ENCODE measurements around the gene CDAN1.
"Not testable (repeated sequence)": the region's sequence is repeated elsewhere in the genome, so short reads cannot be mapped to it uniquely, and the experiment has no call there.

CDAN1 gene, protein sequence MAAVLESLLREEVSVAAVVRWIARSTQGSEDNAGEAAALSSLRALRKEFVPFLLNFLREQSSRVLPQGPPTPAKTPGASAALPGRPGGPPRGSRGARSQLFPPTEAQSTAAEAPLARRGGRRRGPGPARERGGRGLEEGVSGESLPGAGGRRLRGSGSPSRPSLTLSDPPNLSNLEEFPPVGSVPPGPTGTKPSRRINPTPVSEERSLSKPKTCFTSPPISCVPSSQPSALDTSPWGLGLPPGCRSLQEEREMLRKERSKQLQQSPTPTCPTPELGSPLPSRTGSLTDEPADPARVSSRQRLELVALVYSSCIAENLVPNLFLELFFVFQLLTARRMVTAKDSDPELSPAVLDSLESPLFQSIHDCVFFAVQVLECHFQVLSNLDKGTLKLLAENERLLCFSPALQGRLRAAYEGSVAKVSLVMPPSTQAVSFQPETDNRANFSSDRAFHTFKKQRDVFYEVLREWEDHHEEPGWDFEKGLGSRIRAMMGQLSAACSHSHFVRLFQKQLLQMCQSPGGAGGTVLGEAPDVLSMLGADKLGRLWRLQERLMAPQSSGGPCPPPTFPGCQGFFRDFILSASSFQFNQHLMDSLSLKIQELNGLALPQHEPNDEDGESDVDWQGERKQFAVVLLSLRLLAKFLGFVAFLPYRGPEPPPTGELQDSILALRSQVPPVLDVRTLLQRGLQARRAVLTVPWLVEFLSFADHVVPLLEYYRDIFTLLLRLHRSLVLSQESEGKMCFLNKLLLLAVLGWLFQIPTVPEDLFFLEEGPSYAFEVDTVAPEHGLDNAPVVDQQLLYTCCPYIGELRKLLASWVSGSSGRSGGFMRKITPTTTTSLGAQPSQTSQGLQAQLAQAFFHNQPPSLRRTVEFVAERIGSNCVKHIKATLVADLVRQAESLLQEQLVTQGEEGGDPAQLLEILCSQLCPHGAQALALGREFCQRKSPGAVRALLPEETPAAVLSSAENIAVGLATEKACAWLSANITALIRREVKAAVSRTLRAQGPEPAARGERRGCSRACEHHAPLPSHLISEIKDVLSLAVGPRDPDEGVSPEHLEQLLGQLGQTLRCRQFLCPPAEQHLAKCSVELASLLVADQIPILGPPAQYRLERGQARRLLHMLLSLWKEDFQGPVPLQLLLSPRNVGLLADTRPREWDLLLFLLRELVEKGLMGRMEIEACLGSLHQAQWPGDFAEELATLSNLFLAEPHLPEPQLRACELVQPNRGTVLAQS

DNA sequence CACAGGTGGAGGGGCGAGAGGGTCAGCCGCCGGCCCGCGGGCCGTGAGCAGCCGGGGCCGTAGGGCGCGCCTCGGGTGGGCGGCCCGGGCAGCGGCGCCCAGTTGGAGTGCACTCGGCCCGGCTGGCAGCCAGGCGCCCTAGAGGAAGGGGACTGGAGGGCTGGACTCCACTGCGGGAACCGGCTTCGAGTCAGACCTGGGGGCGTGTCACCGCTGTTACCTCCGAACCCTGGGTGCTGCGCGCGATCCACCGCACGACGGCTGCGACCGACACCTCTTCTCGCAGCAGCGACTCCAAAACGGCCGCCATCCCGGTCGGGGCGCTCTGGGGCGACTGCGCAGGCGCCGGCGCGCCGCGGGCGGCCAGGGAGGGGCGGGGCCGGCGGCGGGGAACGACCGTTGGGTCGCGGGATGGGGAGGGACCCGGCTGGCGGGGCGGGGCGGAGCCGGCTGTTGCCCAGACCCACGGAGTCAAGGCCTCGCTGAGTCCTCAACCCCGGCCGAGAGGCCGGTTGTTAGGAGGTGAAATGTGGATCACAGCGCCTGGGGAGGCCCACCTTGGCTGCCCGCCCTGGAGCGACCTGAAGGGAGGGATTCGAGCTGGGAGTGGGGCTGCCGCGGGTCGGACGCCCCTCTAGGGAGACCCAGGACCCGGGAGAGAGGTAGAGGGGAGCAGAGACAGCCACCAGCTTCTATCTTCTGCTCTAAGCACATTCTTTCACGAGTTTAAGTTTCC, at the start of gene CDAN1:
Gene CDAN1 (minus strand): TSS at position 336 of the 736 bp plus-strand sequence. CDS start 26 bp downstream, at position 310.
- DNase-seq, result peak; percentile 93 to 95

DNA sequence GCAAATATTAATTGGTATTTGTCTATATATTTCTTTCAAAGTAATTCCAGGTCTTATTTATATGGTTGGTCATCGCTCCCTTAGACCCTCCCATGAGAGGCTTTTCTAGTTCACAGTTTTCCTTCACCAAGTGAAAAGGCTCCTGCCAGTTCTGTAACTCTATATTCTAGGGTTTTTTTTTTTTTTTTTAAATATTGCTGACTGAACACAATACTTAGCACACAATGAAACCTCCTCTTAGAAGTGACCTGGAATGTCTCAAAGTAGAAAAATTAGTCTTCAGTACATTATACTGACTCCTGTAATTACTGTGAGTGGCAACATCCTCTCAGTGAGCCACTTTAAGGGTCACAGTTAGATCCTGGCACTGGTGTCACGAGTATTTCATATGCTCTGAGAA, 48.6 kb upstream of the CDAN1 start:
- no peak for DNase-seq

DNA sequence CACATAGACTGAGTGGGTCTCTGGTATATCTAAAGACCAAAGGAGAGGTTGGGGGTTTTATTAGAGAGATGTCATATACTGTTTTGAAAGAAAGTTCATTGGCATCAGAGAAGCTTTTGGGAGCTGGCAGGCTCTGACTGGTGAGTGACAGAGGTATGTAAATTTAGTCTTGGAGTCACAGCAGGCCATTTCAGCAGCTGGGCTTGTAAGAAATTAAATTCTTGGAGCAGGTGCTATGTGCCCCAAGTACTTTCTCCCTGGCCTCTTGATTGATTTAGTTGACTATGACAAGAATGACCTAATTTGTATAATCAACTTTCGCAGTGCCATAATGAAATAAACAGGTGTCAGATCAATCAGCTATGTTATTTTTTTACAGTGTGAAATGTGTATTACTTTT, 47.8 kb upstream of the CDAN1 start:
- no peak for DNase-seq

DNA sequence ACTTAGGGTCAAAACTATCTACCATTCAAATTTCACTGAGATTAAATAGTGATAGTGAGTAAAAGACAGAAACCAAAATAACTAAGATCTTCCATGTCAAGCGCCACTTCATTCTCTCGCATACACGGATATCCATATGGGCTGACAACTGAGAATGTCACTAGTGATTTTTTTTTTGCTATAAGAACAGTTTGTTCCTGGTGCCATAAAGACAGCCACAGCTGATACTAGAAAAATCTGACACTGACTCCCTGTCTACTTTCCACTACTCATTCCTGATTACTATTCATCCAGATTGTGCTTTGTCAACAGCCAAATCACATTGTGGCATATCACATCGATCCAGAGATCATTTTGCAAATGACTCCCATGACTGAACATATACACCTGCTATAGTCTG, 45.8 kb upstream of the CDAN1 start:
- no peak for DNase-seq

DNA sequence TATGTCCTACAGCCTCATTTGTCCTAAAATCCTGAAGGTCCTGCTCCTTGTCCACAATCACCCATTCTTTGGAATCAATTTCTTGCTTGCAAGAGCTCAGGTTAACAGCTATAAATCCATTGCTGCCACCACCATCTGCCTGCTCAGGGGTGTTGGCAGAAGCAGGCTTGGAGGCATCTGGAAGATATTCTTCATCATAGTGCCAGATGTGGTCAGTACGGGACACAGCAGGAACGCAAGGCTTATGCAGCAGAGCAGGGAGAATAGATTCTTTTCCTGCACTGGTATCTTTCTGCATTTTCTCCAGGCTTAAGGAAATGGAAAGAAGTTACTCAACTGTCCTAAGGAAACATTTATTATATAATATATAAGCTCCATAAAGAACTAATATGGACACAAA, 38.5 kb upstream of the CDAN1 start:
- no peak for DNase-seq

DNA sequence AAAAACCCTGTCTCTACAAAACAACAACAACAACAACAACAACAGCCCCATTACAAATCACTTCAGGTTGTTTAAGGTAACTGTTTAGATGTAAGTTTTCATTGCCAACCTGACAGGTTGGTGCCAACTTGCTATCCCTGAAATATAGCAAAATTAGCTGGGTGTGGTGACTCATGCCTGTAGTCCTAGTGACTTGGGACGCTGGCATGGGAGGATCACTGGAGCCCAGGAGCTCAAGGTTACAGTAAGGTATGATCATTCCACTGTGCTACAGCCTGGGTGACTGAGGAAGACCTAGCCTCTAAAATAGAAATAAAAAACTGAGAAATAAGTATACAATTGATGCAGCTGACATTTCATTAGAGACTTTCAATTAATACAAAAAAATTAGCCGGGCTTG, 36.0 kb upstream of the CDAN1 start:
- no peak for DNase-seq

DNA sequence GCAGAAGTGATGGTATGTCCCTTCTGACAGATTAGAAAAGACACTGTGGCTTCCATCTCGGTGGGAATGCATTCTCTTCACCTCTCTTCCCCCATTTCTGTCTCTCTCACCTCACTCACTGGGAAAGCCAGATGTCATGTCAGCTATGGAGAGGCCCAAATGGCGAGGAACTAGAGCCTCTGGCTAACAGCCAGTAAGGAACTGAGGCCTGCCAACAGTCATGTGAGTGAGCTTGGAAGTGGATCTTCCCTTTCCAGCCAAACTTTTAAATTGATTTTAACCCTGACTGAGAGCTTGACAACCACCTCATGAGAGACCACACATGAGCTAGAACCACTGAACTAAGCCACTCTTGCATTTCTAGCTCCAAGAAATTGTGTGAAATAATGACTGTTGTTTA, 35.2 kb upstream of the CDAN1 start:
- DNase-seq, result no peak

DNA sequence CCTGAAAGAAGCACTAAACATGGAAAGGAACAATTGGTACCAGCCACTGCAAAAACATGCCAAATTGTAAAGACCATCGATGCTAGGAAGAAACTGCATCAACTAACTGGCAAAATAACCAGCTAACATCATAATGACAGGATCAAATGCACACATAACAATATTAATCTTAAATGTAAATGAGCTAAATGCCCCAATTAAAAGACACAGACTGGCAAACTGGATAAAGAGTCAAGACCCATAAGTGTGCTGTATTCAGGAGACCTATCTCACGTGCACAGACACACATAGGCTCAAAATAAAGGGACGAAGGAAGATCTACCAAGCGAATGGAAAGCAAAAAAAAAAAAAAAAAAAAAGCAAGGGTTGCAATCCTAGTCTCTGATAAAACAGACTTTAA, 29.2 kb upstream of the CDAN1 start:
- not testable (repeated sequence) for DNase-seq

DNA sequence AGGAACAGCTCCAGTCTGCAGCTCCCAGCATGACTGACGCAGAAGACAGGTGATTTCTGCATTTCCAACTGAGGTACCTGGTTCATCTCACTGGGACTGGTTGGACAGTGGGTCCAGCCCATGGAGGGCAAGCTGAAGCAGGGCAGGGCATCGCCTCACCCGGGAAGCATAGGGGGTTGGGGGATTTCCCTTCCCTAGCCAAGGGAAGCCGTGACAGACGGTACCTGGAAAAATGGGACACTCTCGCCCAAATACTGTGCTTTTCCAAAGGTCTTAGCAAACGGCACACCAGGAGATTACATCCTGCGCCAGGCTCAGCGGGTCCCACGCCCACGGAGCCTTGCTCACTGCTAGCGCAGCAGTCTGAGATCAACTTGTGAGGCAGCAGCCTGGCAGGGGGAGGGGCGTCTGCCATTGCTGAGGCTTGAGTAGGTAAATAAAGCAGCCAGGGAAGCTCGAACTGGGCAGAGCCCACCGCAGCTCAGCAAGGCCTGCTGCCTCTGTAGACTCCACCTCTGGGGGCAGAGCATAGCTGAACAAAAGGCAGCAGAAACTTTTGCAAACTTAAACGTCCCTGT, 27.3 kb upstream of the CDAN1 start:
- not testable (repeated sequence) for DNase-seq

DNA sequence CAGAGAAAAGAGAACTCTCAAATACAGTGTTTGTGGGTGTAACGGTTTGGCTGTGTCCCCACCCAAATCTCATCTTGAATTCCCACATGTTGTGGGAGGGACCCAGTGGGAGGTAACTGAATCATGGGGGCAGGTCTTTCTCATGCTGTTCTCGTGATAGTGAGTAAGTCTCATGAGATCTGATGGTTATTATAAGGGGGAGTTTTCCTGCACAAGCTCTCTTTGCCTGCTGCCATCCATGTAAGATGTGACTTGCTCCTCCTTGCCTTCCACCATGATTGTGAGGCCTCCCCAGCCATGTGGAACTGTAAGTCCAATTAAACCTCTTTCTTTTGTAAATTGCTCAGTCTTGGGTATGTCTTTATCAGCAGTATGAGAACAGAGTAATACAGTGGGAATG, 24.9 kb upstream of the CDAN1 start:
- not testable (repeated sequence) for DNase-seq

DNA sequence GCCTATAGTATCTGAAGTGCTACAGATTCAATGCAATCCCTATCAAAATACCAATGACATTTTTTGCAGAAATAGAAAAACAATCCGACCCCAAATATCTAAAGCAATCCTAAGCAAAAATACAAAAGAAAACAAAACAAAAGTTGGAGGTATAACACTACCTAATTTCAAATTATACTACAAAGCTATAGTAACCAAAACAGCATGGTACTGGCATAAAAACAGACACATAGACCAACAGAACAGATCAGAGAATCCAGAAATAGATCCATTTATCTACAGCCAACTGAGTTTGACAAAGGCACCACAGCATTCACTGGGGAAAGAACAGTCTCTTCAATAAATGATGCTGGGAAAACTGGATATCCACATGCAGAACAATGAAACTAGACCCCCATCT, 23.8 kb upstream of the CDAN1 start:
- no peak for DNase-seq

DNA sequence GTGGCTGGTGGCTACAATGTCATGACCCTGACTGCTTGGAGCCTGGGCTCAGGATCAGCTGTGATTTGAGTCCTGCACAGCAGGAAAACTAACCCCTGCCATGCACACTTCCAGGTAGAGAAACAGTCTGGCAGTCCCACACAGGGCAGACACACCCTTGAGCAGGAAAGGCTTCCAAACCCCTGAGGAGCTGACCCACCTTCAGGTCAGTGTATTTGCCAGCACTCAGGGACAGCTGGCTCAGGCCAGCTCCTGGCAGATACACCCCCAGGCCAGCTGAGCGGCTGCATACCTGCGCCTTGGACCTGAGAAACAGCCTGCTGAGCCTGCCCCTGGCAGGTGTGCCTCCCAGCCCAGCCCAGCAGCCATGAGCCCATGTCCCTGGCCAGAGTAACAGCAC, 22.2 kb upstream of the CDAN1 start:
- no peak for DNase-seq

DNA sequence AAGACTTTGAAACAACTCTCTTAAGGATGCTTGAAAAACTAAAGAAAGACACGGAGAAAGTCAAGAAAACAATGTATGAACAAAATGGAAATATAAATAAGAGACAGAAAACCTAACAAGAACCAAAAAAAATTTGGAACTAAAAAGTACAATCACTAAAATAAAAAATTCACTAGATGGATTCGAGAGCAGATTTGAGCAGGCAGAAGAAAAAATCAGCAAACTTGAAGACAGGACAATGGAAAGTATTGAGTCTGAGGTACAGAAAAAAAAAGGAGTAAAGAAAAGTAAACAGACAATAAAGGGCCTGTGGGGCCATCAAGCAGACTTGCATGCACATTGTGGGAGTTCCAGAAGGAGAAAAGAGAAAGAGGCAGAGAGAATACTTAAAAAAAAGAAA, 13.4 kb upstream of the CDAN1 start:
- DNase-seq, result no peak

DNA sequence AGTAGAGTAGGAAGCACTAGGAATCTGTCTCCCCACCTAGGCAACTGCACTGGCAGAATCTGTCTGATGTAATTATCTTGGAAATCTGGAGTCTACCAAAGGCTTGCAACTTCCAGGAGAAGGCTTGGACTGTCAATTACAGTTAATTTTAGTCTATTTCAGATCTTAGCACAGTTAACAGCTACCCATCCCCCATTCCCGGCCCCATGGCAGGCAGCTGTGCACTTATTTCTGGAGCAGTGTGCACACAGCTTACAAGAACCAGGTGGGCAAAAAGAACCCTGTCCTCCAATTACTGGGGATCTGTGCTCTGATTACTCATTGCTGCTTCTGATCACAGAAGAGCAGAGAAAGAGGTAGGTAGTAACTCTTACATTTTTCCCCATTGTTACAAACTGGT, 12.3 kb upstream of the CDAN1 start:
- DNase-seq, result no peak

DNA sequence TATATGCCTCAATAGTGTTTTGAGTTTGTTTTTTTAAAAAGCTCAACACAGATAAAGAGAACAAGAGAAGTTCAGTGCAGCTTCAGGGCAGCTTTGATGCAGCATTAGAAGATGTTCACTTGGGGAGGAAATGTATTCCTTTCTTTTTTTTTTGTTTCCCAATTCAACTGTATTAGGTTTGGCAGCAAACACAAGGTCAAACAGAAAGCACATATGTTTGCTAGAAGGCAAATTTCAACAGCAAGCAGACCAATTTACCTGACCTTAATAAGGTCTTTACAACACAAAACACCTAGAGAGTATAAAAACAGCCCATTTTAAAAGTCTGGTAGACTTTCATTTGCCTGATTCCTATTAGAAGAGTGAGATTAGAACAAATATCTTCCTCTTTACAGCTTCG, 7.3 kb upstream of the CDAN1 start:
- no peak for DNase-seq

DNA sequence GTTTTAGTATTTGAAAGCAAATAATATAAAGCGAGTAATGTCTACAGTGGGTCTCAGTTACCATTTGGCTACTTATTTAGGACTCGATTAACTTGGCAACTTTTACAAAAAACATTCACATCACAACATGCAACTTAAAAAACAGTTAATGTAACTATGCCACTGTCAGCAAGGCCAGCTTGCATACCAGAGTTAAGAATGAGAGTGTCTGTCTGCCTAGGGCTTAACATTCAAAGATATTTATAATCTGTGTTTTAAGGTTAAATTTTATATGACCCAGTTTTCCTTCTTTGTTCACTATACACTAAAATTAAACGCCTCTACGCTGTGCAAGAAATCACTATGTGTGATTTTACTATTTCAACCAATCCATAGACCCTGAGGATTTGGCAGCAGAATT, 5.2 kb upstream of the CDAN1 start:
- DNase-seq, result no peak

DNA sequence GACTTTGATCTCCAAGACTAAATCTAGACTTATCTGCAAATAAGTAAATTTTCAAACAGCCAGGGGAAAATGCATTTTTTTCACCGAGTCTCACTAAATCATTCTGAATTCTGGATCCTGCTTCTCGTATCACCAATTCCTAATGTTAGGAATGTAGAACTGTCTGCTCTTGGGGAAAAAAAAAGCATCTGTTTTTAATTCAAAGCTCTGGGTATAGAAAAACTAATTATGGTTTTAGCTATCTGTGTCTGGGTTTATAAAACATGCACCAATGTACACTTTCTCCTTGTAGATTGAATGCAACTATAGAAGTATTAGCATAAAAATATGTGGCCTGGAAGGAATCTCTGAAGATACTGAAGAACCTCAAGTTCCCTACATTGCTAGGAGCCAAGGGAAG, 4.8 kb upstream of the CDAN1 start:
- DNase-seq, result no peak

DNA sequence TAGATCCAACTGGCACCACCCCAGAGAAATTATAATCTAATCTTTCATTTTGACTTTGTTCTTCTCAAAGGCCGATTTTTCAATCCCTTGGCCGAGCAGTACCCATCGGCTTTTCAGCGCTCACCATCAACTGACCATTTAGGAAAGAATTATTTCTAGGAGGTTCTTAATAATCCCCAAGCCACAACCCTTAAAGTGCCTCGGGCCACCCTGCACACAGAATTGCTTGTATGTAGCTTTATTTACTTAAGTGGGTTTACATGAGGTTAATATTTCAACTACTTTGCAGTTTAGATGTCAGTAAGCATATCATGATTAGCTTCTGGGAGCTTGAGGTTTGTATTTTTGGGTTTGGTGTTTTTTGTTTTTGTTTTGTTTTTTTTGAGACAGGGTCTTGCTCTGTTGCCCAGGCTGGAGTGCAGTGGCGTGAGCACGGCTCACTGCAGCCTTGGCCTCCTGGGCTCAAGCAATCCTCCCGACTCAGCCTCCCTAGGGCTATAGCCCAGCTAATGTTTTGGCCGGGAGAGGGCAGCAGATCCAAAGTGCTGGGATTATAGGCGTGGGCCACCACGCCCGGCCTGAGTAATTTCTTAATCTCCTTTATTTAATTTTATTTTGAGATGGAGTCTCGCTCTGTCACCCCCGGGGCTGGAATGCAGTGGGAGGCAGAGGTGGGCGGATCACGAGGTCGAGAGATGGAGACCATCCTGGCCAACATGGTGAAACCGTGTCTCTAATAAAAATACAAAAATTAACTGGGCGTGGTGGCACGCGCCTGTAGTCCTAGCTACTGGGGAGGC, 801 bp upstream of the CDAN1 start:
- DNase-seq, result no peak

DNA sequence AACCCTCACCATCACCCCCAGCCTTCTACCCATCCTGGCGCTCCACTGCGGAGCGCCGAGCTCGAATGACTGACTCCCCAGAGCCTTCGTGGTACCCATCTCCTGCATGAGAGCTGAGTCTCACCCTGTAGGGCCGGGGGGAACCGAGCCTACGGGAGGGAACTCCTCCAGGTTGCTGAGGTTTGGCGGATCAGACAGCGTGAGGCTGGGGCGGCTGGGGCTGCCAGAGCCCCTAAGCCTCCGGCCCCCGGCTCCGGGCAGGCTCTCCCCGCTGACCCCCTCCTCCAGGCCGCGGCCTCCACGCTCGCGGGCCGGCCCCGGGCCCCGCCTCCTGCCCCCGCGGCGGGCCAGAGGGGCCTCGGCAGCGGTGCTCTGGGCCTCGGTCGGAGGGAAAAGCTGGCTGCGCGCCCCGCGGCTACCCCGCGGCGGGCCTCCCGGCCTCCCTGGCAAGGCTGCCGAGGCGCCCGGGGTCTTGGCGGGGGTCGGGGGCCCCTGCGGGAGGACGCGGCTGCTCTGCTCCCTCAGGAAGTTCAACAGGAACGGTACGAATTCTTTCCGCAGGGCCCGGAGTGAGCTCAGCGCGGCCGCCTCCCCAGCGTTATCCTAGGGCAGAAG, 643 bp downstream of the CDAN1 start:
- peak in 1 of 2 donors; percentile 1 for DNase-seq

DNA sequence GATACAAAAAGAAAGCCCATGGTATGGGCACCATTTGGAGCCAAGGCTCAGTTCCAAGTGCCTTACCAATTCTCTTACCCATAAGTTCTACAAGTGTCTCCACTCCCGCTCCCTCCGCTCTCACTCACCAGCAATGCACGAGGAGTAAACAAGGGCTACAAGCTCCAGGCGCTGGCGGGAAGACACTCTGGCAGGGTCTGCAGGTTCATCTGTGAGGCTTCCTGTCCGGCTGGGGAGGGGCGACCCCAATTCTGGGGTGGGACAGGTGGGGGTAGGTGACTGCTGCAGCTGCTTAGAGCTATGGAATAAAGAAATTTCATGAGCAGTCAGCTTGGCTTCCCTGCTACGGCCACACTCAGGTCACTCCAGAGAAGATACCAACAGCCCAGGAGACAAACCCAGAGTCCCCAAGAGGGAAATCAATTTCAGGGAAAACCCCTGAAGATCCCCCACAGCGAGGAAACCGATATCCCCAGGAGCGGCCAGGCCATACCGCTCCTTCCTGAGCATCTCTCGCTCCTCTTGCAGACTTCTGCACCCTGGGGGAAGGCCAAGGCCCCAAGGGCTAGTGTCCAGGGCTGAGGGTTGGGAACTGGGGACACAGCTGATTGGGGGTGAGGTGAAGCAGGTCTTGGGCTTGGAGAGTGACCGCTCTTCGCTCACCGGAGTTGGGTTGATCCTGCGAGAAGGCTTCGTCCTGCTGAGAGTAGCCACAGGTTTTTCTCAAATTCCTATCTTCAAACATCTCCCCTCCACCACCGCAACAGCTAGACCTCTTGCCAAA, 1.4 kb downstream of the CDAN1 start:
- no peak for DNase-seq
